Fibroblast of the aortic adventitia (primary cell): Measurements from ENCODE around the gene RNASE13. TPM values are rescaled to one million over a fixed set of nuclear protein-coding genes. Genes with fewer than 3 reads are reported as not detected.
"Not testable (repeated sequence)": the region's sequence is repeated elsewhere in the genome, so short reads cannot be mapped to it uniquely, and the experiment has no call there.

ENCODE experiments used
- DNase-seq: peaks from one replicate; pipeline ENCODE4 v3.0.0-alpha.2; 2010; ENCODE audit warnings: low read depth
- H3K4me3 ChIP-seq: 2 replicates; pipeline ENCODE4 v1.5.1; 2011; ENCODE audit warnings: low read depth, mild to moderate bottlenecking, control low read depth, low read length, moderate library complexity
- CTCF ChIP-seq: IDR thresholded peaks from 2 replicates; pipeline ENCODE4 v1.5.1; 2011; ENCODE audit warnings: mild to moderate bottlenecking, low read length, control low read depth, inconsistent platforms; ENCODE audit not compliant: insufficient read depth
- total RNA-seq: library from RNA; depleted of rRNA; stranded (reverse); fragments of >200 nt; gene quantifications from 2 replicates; pipeline ENCODE4 v1.2.3, GENCODE V29; 2012; ENCODE audit warnings: low replicate concordance

Gene RNASE13
- total RNA-seq, 1 donor, result not detected

- H3K4me3 ChIP-seq, result no peak overlapping the region
- DNase-seq, result no peak
- TF ChIP-seq CTCF, result no peak
Measured at GRCh38 chr14:21043387-21043973, 8.9 kb upstream of the RNASE13 start.

- no peak for DNase-seq
- TF ChIP-seq CTCF, result no peak
- no peak overlapping the region for H3K4me3 ChIP-seq
Measured at GRCh38 chr14:21042918-21043317, 8.3 kb upstream of the RNASE13 start.

- TF ChIP-seq CTCF, result no peak
- DNase-seq, result peak; percentile 53
- no peak within 1 kb of the TSS for H3K4me3 ChIP-seq
Measured at GRCh38 chr14:21041676-21042433, 7.2 kb upstream of the RNASE13 start, which contains the start of gene RNASE7. Gene RNASE7, plus strand, starts transcription at chr14:21042362. Its CDS starts 631 bp downstream, at chr14:21042993.

- DNase-seq, H3K4me3 ChIP-seq: not testable (repeated sequence)
Measured at GRCh38 chr14:21040941-21041340, 6.3 kb upstream of the RNASE13 start.

GRCh38 chr14:21040370-21040925 is 5.8 kb upstream of the RNASE13 start:
- no peak for TF ChIP-seq CTCF
- no peak overlapping the region for H3K4me3 ChIP-seq
- no peak for DNase-seq

- peak; percentile 84 for DNase-seq
- no peak overlapping the region for H3K4me3 ChIP-seq
- TF ChIP-seq CTCF, result peak; percentile 70
Measured at GRCh38 chr14:21039585-21040369, 5.2 kb upstream of the RNASE13 start.
